Measurements from ENCODE around the gene PITPNM1. TPM values are rescaled to one million over a fixed set of nuclear protein-coding genes. Genes with fewer than 3 reads are reported as not detected.

PITPNM1 gene
- total RNA-seq, 2 experiments from 2014 or later = 116 to 120 TPM

DNA sequence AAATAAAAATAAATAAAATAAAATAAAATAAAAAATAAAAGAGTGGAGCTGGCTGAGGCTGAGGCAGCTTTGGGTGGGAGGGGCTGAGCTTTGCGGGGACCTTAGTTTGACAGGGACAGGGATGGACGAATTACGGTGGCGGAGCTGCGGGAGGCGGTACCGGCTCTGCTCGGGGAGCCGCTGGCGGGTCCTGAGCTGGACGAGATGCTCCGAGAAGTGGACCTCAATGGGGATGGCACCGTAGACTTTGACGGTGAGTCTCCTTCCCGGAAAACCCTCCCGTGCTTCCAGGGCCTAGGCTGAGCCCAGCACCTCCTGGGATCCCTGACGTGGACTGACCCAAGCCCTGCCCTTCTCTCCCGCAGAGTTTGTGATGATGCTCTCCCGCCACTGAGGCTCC, 46.9 kb downstream of the PITPNM1 start:
- peaks cover 3% of the 10 kb centered on the region for H3K4me1 Mint-ChIP-seq
- ChIA-PET POLR2A (interaction anchor here (1.0 to 2.1 kb wide), 3 partner anchors 11 to 21 kb away, joined by 3 to 8 read pairs (median 5); partner anchors contain the start of genes PTPRCAP and TMEM134), CTCF (interaction anchor here (1.5 kb wide), 1 partner anchor 77 kb away, joined by 4 read pairs; no protein-coding TSS in a partner anchor)
- DNase-seq = no peak
- no peaks in the 10 kb centered on the region for H3K36me3 Mint-ChIP-seq (ENCODE audit: low read depth)
- no peaks in the 10 kb centered on the region for H3K9me3 Mint-ChIP-seq
- no peak overlapping the region for H3K4me3 Mint-ChIP-seq
- no peak overlapping the region for H3K27ac Mint-ChIP-seq
- H3K27me3 Mint-ChIP-seq = peaks cover 4% of the 10 kb centered on the region

DNA sequence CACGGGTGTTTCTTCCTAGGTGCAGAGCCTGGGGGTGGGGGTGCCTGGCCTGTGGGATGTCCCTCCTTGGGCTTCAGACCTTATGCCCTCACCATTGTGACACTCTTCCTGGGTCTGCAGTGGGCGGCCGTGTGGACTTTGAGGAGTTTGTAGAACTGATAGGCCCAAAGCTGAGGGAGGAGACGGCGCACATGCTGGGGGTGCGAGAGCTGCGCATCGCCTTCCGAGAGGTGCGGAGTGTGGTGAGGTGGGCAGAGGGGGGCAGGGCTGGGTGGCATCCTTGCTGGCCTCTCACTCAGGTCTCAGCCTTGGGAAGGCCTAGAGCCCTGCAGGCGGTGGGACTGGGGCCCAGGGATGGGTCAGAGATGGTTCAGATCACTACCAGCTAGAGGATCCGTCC, 47.7 kb downstream of the PITPNM1 start:
- no peak overlapping the region for H3K27ac Mint-ChIP-seq
- no peaks in the 10 kb centered on the region for H3K36me3 Mint-ChIP-seq (ENCODE audit: low read depth)
- ChIA-PET POLR2A (interaction anchor here (1.6 to 2.0 kb wide), 2 partner anchors 10 to 20 kb away, joined by 4 to 5 read pairs; partner anchors contain the start of gene PTPRCAP), CTCF (interaction anchor here (1.5 kb wide), 1 partner anchor 76 kb away, joined by 4 read pairs; no protein-coding TSS in a partner anchor)
- no peak overlapping the region for H3K4me3 Mint-ChIP-seq
- no peaks in the 10 kb centered on the region for H3K9me3 Mint-ChIP-seq
- no peak for DNase-seq
- peaks cover 3% of the 10 kb centered on the region for H3K4me1 Mint-ChIP-seq
- H3K27me3 Mint-ChIP-seq = peaks cover 4% of the 10 kb centered on the region

DNA sequence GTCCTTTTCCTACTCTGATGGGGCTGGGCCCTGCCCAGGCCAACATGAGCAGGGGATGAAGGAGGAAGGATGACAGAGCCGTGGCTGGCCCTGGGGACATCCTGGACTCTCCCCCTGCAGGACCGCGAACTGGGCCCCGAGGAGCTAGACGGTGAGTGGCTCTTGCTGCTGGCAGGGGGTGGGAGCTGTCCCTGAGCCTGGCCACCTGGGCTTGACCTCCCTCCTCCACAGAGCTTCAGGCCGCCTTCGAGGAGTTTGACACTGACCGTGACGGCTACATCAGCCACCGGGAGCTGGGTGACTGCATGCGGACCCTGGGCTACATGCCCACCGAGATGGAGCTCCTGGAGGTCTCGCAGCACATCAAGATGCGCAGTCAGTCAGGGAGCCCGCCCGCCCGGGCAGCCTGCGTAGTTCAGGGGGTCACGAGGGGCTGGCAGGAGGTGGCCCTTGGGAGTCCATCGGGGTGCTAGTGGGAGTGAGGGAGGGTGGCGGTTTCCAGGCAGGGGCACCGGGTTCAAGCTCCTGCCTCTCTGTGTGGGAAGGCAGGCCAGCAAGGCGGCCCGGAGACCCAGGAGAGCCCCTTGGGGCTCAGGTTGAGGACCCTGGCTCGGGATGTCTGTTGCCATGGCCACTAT, 49.0 kb downstream of the PITPNM1 start:
- ChIA-PET POLR2A (interaction anchor here (1.0 to 1.6 kb wide), 3 partner anchors 12 to 104 kb away, joined by 3 to 4 read pairs (median 3); partner anchors contain the start of gene PTPRCAP), CTCF (no interaction called here)
- H3K36me3 Mint-ChIP-seq (ENCODE audit: low read depth) = no peaks in the 10 kb centered on the region
- no peak overlapping the region for H3K27ac Mint-ChIP-seq
- peaks cover 7% of the 10 kb centered on the region for H3K27me3 Mint-ChIP-seq
- peaks cover 6% of the 10 kb centered on the region for H3K4me1 Mint-ChIP-seq
- no peaks in the 10 kb centered on the region for H3K9me3 Mint-ChIP-seq
- DNase-seq = no peak
- H3K4me3 Mint-ChIP-seq = no peak overlapping the region

DNA sequence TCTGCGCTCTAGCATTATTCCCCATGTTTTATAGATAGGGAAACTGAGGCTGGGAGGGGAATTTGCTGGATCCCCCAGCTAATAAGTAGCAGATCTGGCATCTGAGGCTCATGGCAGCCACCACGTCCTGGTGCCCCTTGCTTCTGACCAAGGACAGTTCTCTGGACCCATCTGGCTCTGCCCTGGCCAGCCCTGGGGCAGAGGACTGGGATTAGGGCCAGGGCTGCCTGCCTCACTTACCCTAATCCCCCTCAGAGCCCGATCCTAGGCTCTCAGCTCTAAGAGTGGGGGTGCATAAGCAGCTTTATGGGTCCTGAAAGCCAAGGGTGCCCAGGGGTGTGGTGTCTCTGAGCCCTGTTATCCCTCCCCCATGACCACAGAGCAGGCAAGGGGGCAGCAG, 50.1 kb downstream of the PITPNM1 start, which contains the start of gene CABP4:
Gene CABP4 (plus strand): TSS at position 301 of the 400 bp plus-strand sequence. CDS start 70 bp downstream, at position 371.
- Mint-ChIP-seq H3K36me3 (ENCODE audit: low read depth) (no peaks in the 10 kb centered on the region), H3K27me3 (peaks cover 6% of the 10 kb centered on the region), H3K27ac (no peak within 1 kb of the TSS), H3K9me3 (no peaks in the 10 kb centered on the region), H3K4me3 (no peak within 1 kb of the TSS), H3K4me1 (peaks cover 6% of the 10 kb centered on the region)
- POLR2A ChIA-PET = no interaction called here
- DNase-seq = no peak
- CTCF ChIA-PET = no interaction called here

DNA sequence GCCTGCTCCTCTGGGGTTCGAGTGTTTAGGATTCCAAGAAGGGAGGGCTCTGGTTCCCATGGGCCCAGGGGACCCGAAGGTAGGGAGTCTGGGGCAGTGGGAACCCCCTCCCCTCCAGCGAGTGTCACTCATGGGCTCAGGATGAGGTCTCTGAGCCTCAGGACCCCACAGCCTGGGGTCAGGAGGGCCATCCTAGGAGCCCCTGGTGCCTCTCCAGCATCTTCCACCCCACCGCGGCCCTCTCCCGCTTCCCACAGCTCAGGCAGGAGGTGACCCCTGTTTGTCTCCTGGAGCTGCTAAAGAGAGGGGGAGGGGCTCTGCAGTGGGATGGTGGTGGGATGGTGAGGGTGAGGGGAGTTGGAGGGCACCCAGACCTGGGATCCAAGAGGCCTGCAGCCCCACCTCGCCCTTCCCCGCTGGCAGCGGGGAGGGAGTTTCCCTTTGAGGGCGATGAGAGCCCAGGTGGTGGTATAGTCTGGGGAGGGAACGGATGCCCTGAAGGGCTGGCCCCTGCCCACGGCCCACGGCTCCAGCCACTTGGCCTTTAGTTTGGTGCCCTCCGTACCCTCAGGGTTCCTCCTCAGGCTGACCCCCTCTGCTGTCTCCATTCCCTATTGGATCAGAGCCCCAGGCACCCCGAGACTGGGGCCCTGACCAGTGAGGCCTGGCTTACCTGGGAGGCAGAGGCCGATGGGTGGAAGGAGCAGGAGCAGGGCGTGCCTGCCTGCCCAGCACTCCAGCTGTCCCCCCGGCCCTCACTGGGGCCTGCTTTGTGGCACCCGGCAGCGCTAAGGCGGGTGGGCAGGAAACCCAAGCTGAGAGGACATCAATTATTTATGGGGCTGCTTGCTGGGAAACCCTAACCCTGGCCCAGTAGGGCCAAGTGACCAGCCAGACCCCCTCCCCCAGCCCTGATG, 51.1 kb downstream of the PITPNM1 start:
- no peak for DNase-seq
- POLR2A ChIA-PET = no interaction called here
- no peak overlapping the region for H3K27ac Mint-ChIP-seq

DNA sequence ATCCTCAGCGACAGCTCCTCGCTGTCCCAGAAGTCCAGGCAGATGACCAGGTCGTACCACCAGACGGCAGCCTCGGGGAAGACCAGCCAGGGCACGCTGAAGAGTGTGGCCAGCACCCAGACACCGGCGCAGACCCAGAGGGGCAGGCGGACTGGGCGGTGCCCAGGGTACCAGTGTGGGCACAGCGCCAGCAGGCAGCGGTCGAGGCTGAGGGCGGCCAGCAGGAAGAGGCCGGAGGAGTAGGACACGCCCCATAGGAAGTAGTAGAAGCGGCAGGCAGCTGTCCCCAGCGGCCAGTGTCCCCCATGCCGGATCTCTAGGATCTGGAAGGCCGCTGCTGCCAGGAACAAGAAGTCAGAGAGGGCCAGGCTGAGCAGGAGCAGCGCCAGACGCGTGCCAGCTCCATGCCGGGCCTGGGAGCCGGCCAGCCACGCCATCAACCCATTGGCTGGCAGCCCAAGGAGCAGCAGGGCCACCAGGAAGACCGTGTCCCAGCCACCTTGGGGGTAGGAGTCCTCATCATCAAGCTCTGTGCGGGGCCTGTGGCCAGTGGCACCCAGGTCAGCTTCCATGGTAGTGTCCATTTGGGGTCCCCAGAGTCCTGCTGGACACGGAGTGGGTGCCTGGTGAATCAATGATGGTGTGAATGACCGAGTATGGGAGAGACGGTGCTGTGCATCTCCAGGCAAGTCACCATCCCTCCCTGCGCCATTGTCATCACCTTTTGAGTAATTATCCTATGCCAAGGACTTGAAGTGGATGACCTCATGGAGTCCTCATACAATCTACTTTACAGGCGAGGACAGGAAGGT, 52.8 kb downstream of the PITPNM1 start, which contains the start of gene GPR152:
Gene GPR152 (minus strand): TSS at position 589 of the 812 bp plus-strand sequence. CDS start 5 bp downstream, at position 584.
- POLR2A ChIA-PET = interaction anchor here (1.0 to 5.5 kb wide), 5 partner anchors 13 to 34 kb away, joined by 3 to 59 read pairs (median 4); partner anchors contain the start of genes AIP, PTPRCAP and TMEM134
- DNase-seq = no peak
- CTCF ChIA-PET = no interaction called here

More for the DNA sequence above, 51.1 kb downstream of the PITPNM1 start:
- CTCF ChIA-PET = no interaction called here
- H3K36me3 Mint-ChIP-seq (ENCODE audit: low read depth) = no peaks in the 10 kb centered on the region
- H3K4me1 Mint-ChIP-seq = peaks cover 7% of the 10 kb centered on the region
- peaks cover 5% of the 10 kb centered on the region for H3K27me3 Mint-ChIP-seq
- H3K4me3 Mint-ChIP-seq = no peak overlapping the region
- H3K9me3 Mint-ChIP-seq = no peaks in the 10 kb centered on the region

DNA sequence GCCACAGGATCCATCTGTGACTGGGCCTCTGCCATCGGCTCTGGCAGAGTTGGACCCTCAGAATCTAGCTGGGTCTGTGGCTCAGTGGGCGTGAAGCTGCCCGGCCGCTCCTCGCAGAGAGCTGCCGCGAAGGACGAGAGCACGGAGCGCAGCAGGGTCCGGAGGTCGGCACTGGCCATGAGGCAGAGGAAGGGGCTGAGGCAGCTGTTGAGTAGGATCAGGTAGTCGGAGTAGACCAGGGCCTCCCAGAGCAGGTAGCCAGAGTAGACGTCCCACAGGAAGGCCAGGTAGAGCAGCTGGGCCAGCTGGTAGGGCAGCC, 53.5 kb downstream of the PITPNM1 start:
- peaks cover 24% of the 10 kb centered on the region for H3K4me1 Mint-ChIP-seq
- no peak for DNase-seq
- H3K4me3 Mint-ChIP-seq = no peak overlapping the region
- no peaks in the 10 kb centered on the region for H3K36me3 Mint-ChIP-seq (ENCODE audit: low read depth)
- ChIA-PET POLR2A (interaction anchor here (1.0 to 5.5 kb wide), 6 partner anchors 11 to 33 kb away, joined by 3 to 59 read pairs (median 6); partner anchors contain the start of genes AIP, PTPRCAP and TMEM134), CTCF (no interaction called here)
- peaks cover 5% of the 10 kb centered on the region for H3K27me3 Mint-ChIP-seq
- H3K27ac Mint-ChIP-seq = no peak overlapping the region
- H3K9me3 Mint-ChIP-seq = no peaks in the 10 kb centered on the region

More for the DNA sequence above, 52.8 kb downstream of the PITPNM1 start, which contains the start of gene GPR152:
- no peaks in the 10 kb centered on the region for H3K36me3 Mint-ChIP-seq (ENCODE audit: low read depth)
- H3K27me3 Mint-ChIP-seq = peaks cover 5% of the 10 kb centered on the region
- no peak within 1 kb of the TSS for H3K4me3 Mint-ChIP-seq
- no peak within 1 kb of the TSS for H3K27ac Mint-ChIP-seq
- H3K9me3 Mint-ChIP-seq = no peaks in the 10 kb centered on the region
- H3K4me1 Mint-ChIP-seq = peaks cover 18% of the 10 kb centered on the region

DNA sequence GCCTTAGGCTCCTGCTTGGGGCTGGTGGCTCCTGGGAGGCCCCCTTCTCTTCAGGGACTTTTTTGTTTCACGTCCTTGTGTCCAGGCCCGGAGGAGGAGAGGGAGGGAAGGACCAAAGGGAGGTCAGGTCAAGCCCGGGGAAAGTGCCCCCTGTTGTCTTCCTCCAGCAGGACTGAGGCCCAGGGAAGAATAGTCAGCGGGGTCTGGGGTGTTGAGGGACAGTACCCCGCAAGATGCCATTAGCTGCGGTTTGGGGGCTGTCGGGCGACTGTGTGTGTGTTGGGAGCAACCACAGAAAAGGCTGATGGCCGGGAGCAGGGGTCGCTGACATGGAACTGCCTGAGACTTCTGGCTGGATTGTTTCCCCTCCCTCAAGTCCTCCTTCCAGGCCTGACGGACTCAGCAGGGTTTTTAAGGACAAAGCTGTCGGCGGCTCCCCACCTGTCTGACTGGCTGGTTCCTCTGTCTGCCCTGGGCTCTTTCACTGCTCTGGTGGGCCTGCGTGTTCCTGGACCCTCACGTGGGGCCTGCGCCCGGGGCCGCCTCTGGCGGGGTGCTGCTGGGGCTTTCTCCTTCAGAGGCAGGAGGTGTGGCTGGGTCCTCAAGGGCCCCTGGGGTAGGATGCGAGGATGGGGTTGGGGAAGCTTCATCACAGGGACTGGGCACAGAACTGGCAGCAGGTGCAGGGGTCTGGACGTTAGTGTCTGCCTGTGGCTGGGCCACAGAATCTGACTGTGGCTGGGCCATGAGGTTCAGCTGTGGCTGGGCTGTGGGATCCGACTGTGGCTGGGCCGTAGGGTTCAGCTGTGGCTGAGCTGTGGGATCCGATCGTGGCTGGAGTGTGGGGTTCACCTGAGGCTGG, 54.1 kb downstream of the PITPNM1 start:
- CTCF ChIA-PET = no interaction called here
- Mint-ChIP-seq H3K36me3 (ENCODE audit: low read depth) (no peaks in the 10 kb centered on the region), H3K27ac (no peak overlapping the region)

DNA sequence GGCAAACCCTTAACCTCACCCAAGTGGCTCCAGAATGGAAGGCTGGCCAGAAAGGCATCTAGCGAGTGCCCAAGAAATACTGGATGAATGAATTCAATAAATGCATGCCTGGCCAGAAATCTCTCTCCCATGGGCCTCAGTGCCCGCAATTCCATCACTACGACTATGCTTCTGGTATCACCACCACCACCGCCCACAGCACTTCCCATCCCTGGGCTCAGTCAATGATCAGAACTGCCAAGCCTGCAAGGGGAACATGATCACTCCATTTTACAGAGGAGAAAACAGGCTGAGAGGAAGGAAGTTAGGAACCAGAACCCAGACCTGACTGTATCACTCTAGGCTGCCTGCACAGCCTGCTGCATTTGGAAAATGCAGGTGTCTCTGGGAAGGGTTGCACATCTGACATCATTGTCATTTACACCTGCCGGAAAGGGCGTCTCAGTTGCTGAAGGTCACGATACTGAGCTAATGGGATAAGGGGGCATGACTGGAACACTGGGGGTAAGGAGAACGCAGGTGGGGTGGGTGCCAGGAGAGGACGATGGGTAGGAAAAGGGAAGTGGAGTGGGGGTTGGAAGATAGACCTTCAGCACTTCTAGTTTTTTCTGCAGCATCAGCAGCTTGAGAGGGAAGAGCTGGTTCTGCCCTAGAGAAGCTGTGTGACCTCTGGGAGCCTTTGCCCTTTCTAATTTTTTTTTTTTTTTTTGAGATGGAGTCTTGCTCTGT, 55.9 kb downstream of the PITPNM1 start:
- Mint-ChIP-seq H3K9me3 (no peaks in the 10 kb centered on the region), H3K27me3 (peaks cover 5% of the 10 kb centered on the region), H3K27ac (no peak overlapping the region), H3K4me1 (peaks cover 48% of the 10 kb centered on the region), H3K4me3 (no peak overlapping the region), H3K36me3 (ENCODE audit: low read depth) (no peaks in the 10 kb centered on the region)
- DNase-seq = no peak
- ChIA-PET POLR2A (interaction anchor here (1.1 to 5.5 kb wide), 4 partner anchors 11 to 21 kb away, joined by 3 to 59 read pairs (median 6); partner anchors contain the start of genes PTPRCAP and RPS6KB2), CTCF (interaction anchor here (0.9 kb wide), 1 partner anchor 48 kb away, joined by 3 read pairs; the partner anchor contains the start of gene PPP1CA)

More for the DNA sequence above, 54.1 kb downstream of the PITPNM1 start:
- Mint-ChIP-seq H3K4me1 (peaks cover 30% of the 10 kb centered on the region), H3K4me3 (no peak overlapping the region), H3K9me3 (no peaks in the 10 kb centered on the region), H3K27me3 (peaks cover 5% of the 10 kb centered on the region)
- POLR2A ChIA-PET = interaction anchor here (0.9 to 5.5 kb wide), 8 partner anchors 9 to 133 kb away, joined by 3 to 59 read pairs (median 6); partner anchors contain the start of genes AIP, PTPRCAP and TMEM134
- DNase-seq = no peak

DNA sequence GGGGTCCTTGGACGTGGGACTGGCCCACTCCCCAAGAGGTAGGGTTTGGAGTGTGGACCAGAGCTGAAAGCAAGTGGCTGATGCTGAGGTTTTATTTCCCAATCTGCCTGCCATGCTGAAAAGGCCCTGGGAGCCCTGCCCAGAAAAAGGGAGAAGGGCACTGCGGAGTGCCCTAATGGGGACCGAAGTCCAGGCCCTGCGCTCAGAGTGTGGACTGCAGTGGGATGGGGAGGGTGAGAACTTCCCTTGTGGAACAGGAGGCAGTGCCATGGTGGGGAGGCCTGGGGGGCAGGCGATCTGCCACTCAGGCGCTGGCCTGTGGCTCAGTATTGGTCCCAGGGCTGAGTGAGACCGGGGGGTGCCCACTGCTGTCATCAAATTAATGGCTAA, 56.9 kb downstream of the PITPNM1 start:
- peaks cover 5% of the 10 kb centered on the region for H3K27me3 Mint-ChIP-seq
- H3K4me3 Mint-ChIP-seq = no peak overlapping the region
- H3K27ac Mint-ChIP-seq = peak overlapping the region; percentile 47
- ChIA-PET CTCF (interaction anchor here (1.0 kb wide), 1 partner anchor 9 kb away, joined by 3 read pairs; no protein-coding TSS in a partner anchor), POLR2A (interaction anchor here (1.0 to 5.5 kb wide), 5 partner anchors 10 to 20 kb away, joined by 3 to 59 read pairs (median 4); partner anchors contain the start of genes PTPRCAP and RPS6KB2)
- no peaks in the 10 kb centered on the region for H3K36me3 Mint-ChIP-seq (ENCODE audit: low read depth)
- no peaks in the 10 kb centered on the region for H3K9me3 Mint-ChIP-seq
- no peak for DNase-seq
- H3K4me1 Mint-ChIP-seq = peaks cover 52% of the 10 kb centered on the region

DNA sequence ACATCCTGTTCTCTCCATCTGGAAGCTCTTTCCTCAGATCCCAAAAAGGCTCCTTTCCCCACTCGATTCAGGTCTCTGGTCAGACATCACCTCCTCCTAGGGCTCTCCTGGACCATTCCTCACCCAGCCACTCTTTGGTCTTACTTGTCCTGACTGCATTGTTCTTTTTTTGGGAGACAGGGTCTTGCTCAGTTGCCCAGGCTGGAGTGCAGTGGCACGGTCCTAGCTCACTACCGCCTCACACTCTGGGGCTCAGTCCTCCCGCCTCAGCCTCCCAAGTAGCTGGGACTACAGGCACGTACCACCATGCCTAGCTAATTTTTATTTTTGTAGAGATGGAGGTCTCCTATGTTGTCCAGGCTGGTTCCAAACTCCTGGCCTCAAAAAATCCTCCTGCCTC, 59.6 kb downstream of the PITPNM1 start:
- CTCF ChIA-PET = no interaction called here
- Mint-ChIP-seq H3K27me3 (peaks cover 2% of the 10 kb centered on the region), H3K36me3 (ENCODE audit: low read depth) (peaks cover 4% of the 10 kb centered on the region), H3K4me1 (peaks cover 72% of the 10 kb centered on the region), H3K27ac (peak overlapping the region; percentile 82), H3K4me3 (peak overlapping the region; percentile 9), H3K9me3 (no peaks in the 10 kb centered on the region)
- POLR2A ChIA-PET = interaction anchor here (1.0 to 1.9 kb wide), 4 partner anchors 9 to 59 kb away, joined by 3 to 13 read pairs (median 6); partner anchors contain the start of genes PITPNM1 and PTPRCAP
- DNase-seq = no peak

Data from activated CD4-positive, alpha-beta memory T cell treated with anti-CD3 and anti-CD28 coated beads, Interleukin-2, amount 10 ng/mL, durations not matched to agents 7 days and 5 days (primary cell).